Spleen (tissue), 11 donors: ENCODE data around the gene MIEN1. TPM values are rescaled to one million over a fixed set of nuclear protein-coding genes. Genes with fewer than 3 reads are reported as not detected.

Experiments
- DNase-seq: peaks from one replicate; pipeline ENCODE4 v3.0.0-alpha.2; 2020
- H3K27ac ChIP-seq, 8 donors: fragments of 200-600 bp; sonication (generic) in 7 of 8; 1 replicate in 4 of 8; 2 replicates in 4 of 8; pipeline versions ENCODE4 v1.5.0 to v1.8.0; 2016 to 2021; ENCODE audit warnings: inconsistent platforms in 4 of 8, mild to moderate bottlenecking in 4 of 8, moderate library complexity in 1 of 8
- H3K27me3 ChIP-seq, 7 donors: fragments of 200-600 bp; sonication (generic) in 6 of 7; replicated peaks in 1 of 7; 1 replicate in 4 of 7; 2 replicates in 3 of 7; pipeline versions ENCODE4 v1.5.0 to v1.8.0; 2016 to 2021; ENCODE audit warnings: inconsistent platforms in 3 of 7, mild to moderate bottlenecking in 1 of 7
- H3K36me3 ChIP-seq, 6 donors: fragments of 200-600 bp; sonication (generic) in 5 of 6; 1 replicate in 4 of 6; 2 replicates in 2 of 6; pipeline versions ENCODE4 v1.5.0 to v1.8.0; 2016 to 2021; ENCODE audit warnings: inconsistent platforms in 2 of 6
- H3K4me1 ChIP-seq, 6 donors: fragments of 200-600 bp; sonication (generic) in 5 of 6; 1 replicate in 3 of 6; 2 replicates in 3 of 6; pipeline versions ENCODE4 v1.5.0 to v1.8.0; 2016 to 2021; ENCODE audit warnings: inconsistent platforms in 3 of 6
- H3K4me3 ChIP-seq, 8 donors: fragments of 200-600 bp; sonication (generic) in 7 of 8; 1 replicate in 4 of 8; 2 replicates in 4 of 8; pipeline versions ENCODE4 v1.5.0 to v1.8.0; 2016 to 2021; ENCODE audit warnings: inconsistent platforms in 4 of 8, mild to moderate bottlenecking in 4 of 8, moderate library complexity in 2 of 8
- H3K9me3 ChIP-seq, 8 donors: fragments of 200-600 bp; sonication (generic) in 7 of 8; 1 replicate in 4 of 8; 2 replicates in 4 of 8; pipeline versions ENCODE4 v1.5.0 to v1.8.0; 2016 to 2021; ENCODE audit warnings: inconsistent platforms in 4 of 8
- CTCF ChIP-seq, 11 experiments: fragments of 200-600 bp in 7 of 11; fragments of 450-650 bp in 4 of 11; sonication (generic) in 4 of 11; IDR thresholded peaks in 8 of 11; conservative IDR thresholded peaks in 3 of 11; 1 replicate in 7 of 11; 2 replicates in 4 of 11; pipeline versions ENCODE4 v1.4.0 to v1.8.0; 2016 to 2021; ENCODE audit warnings: antibody characterized with exemption in 11 of 11, inconsistent platforms in 4 of 11, mild to moderate bottlenecking in 1 of 11
- POLR2A ChIP-seq, 3 donors: fragments of 450-650 bp; IDR thresholded peaks; one replicate each; pipeline ENCODE4 v1.5.1; 2017; ENCODE audit warnings: antibody characterized with exemption in 3 of 3, mild to moderate bottlenecking in 1 of 3
- POLR2AphosphoS5 ChIP-seq, 3 donors: sonication (generic); formaldehyde crosslinking; IDR thresholded peaks; one replicate each; pipeline ENCODE4 v1.5.1; 2017; ENCODE audit warnings: antibody characterized with exemption in 3 of 3
- WGBS, 5 donors: extraction: QIAGEN DNeasy Blood & Tissue Kit in 3 of 5; methylation state at CpG; one replicate each; pipeline versions ENCODE4 v1.1.5 to v1.1.7; 2013 to 2018; 5-methylcytosine and 5-hydroxymethylcytosine counted together
- intact Hi-C: fragments of 100-400 bp; cut with DNase I; formaldehyde crosslinking; loops from one replicate; pipeline ENCODE4 v1.15.0; 2023; ENCODE audit warnings: low total_unique reads
- polyA plus RNA-seq, 3 donors: library from polyadenylated mRNA; stranded (reverse); fragments of 200-250 nt; gene quantifications; one replicate each; pipeline ENCODE4 v1.2.1, GENCODE V29; 2013
- total RNA-seq, 7 donors: library from RNA; depleted of rRNA in 3 of 7; stranded (reverse); fragments of >200 nt in 3 of 7; fragmentation: NEBNext Ultra II Directional in 4 of 7; extraction: Animal tissue kit (Norgen Biotek cat#: 25700) in 4 of 7; gene quantifications; one replicate each; pipeline versions ENCODE4 v1.1.0 to v1.2.1, GENCODE V29; 2016 to 2021
- donor health status: healthy with polysubstance abuse.
- donor health status: DM: no; HTN: no; CAD: no; lungs with moderate emphysema.
- donor health status: DM: no; HTN: no; CAD: no.
- donor health status: Bipolar disorder and iron deficiency.
- donor health status: healthy.
- donor health status: DM: no; HTN: no; CAD: no.
- donor health status: DM: yes; HTN: yes; CAD: no.

Gene MIEN1
- total and polyA plus RNA-seq, 10 donors, result 28.0 to 85.2 (median 51.5) TPM

DNA sequence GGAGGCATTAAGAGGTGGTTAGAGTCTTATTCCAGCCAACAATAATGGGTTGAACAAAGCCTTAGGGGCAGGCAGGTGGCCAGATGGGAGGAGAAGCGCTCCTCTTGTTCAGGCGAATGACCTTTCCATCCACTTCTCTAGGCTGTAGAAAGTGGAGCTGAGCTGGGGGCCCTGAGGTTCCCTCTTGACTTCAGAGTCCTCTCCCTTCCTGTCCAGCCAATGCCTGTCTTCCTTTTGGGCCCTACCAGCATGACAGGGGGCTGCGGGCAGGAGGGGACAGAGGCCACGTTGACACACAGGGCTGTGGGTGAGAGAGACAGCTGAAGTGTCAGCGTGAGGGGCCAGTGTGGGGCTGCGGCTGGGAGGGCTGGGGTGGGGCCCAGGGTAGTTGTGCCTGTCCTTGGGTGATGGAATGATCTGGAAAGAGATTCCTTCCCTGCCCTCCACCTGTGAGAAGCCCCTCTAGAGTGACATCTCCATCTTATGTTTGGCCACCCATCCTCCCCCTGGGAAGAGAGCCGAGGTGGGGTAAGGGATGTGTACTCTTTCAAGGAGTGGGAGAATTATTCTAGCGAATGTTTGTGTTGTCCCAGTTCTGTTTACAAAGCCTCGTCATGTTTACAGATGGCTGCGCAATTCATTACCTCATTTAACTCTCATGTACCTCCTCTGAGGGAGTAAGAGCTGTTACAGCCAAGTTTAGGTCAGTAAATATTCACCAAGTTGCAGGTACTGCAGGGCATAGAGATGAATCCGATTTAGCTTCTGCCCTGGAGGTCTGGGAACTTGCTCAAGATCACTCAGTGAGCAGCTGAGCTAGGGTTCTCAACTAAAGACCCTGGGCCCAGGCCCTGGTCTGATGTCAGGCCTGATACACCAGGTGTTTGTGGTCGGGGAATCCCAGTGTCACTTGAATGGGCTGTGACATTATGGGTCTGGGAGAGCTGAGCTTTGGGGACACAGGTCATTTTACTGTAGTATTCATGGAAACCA, 27.1 kb downstream of the MIEN1 start:
- no peak for TF ChIP-seq POLR2AphosphoS5 (IDR thresholded peaks at IDR 0.05)
- TF ChIP-seq POLR2A (IDR thresholded peaks at IDR 0.05), result no peak
- TF ChIP-seq CTCF (IDR thresholded peaks at IDR 0.05 in 8 of 11, conservative IDR thresholded peaks at IDR 0.05 in 3 of 11), result no peak
- peaks cover 0 to 7% (median 0%) of the 10 kb centered on the region in 6 donors for H3K36me3 ChIP-seq
- H3K4me1 ChIP-seq, result peaks cover 0 to 32% (median 8%) of the 10 kb centered on the region in 6 donors
- peaks cover 0 to 40% (median 24%) of the 10 kb centered on the region in 7 donors for H3K27me3 ChIP-seq
- no peaks in the 10 kb centered on the region for H3K9me3 ChIP-seq
- no peak overlapping the region for H3K4me3 ChIP-seq
- no peak for DNase-seq
- WGBS, 5 donors, result 73 to 85% (median 79%) methylated on average over 12 of the region's 12 CpGs
- no peak overlapping the region for H3K27ac ChIP-seq
- intact Hi-C loops, result no loop called here

GRCh38 chr17:39701784-39702422, 28.4 kb downstream of the MIEN1 start:
- TF ChIP-seq CTCF (IDR thresholded peaks at IDR 0.05 in 8 of 11, conservative IDR thresholded peaks at IDR 0.05 in 3 of 11), result no peak
- no peak for TF ChIP-seq POLR2A (IDR thresholded peaks at IDR 0.05)
- no peak for TF ChIP-seq POLR2AphosphoS5 (IDR thresholded peaks at IDR 0.05)
- WGBS, 5 donors, result 72 to 88% (median 82%) methylated on average over 4 of the region's 4 CpGs
- Histone ChIP-seq H3K36me3 (no peaks in the 10 kb centered on the region), H3K4me1 (peaks cover 0 to 25% (median 6%) of the 10 kb centered on the region in 6 donors), H3K4me3 (no peak overlapping the region), H3K27ac (no peak overlapping the region), H3K9me3 (no peaks in the 10 kb centered on the region), H3K27me3 (peaks cover 0 to 40% (median 24%) of the 10 kb centered on the region in 7 donors)
- DNase-seq, result no peak
- intact Hi-C loops, result no loop called here

- H3K4me3 ChIP-seq, result peak overlapping the region in 5 of 8 donors; percentile 34 to 66 (median 43)
- no peaks in the 10 kb centered on the region for H3K9me3 ChIP-seq
- WGBS, 5 donors, result 52 to 67% (median 59%) methylated on average over 10 of the region's 10 CpGs
- no peak for DNase-seq
- peaks cover 0 to 40% (median 24%) of the 10 kb centered on the region in 7 donors for H3K27me3 ChIP-seq
- intact Hi-C loops, result no loop called here
- H3K36me3 ChIP-seq, result no peaks in the 10 kb centered on the region
- no peak overlapping the region for H3K27ac ChIP-seq
- peaks cover 0 to 22% (median 5%) of the 10 kb centered on the region in 6 donors for H3K4me1 ChIP-seq
- no peak for TF ChIP-seq POLR2AphosphoS5 (IDR thresholded peaks at IDR 0.05)
- no peak for TF ChIP-seq POLR2A (IDR thresholded peaks at IDR 0.05)
- no peak for TF ChIP-seq CTCF (IDR thresholded peaks at IDR 0.05 in 8 of 11, conservative IDR thresholded peaks at IDR 0.05 in 3 of 11)
Measured at GRCh38 chr17:39701012-39701783, 29.1 kb downstream of the MIEN1 start.
